Stomach (tissue), 9 donors: ENCODE results near the gene GREM2. TPM values are rescaled to one million over a fixed set of nuclear protein-coding genes. Genes with fewer than 3 reads are reported as not detected.

Source experiments
- DNase-seq, 2 donors: peaks; one replicate each; pipeline versions ENCODE4 v3.0.0 to v3.0.0-alpha.2; 2013 to 2019
- H3K27ac ChIP-seq, 5 donors: fragments of 200-600 bp in 4 of 5; sonication (generic) in 4 of 5; one replicate each; pipeline ENCODE4 v1.5.1; 2013 to 2019; ENCODE audit warnings: mild to moderate bottlenecking in 1 of 5, moderate library complexity in 1 of 5
- H3K27me3 ChIP-seq, 3 donors: fragments of 200-600 bp; sonication (generic); one replicate each; pipeline ENCODE4 v1.5.1; 2017 to 2019; ENCODE audit warnings: mixed run types in 1 of 3
- H3K36me3 ChIP-seq, 4 donors: fragments of 200-600 bp; sonication (generic); 1 replicate in 3 of 4; 2 replicates in 1 of 4; pipeline ENCODE4 v1.5.1; 2016 to 2019
- H3K4me1 ChIP-seq, 4 donors: fragments of 200-600 bp; sonication (generic); one replicate each; pipeline ENCODE4 v1.5.1; 2016 to 2019
- H3K4me3 ChIP-seq, 4 donors: fragments of 200-600 bp; sonication (generic) in 3 of 4; one replicate each; pipeline ENCODE4 v1.5.1; 2016 to 2019; ENCODE audit warnings: mild to moderate bottlenecking in 1 of 4
- H3K9me3 ChIP-seq, 4 donors: fragments of 200-600 bp; sonication (generic); one replicate each; pipeline ENCODE4 v1.5.1; 2016 to 2019
- CTCF ChIP-seq, 7 experiments: fragments of 450-650 bp in 4 of 7; fragments of 200-600 bp in 3 of 7; sonication (generic) in 3 of 7; IDR thresholded peaks; one replicate each; pipeline ENCODE4 v1.5.1; 2016 to 2019; ENCODE audit warnings: antibody characterized with exemption in 7 of 7, control low read depth in 2 of 7, mild to moderate bottlenecking in 1 of 7
- EP300 ChIP-seq: sonication (generic); formaldehyde crosslinking; IDR thresholded peaks from one replicate; pipeline ENCODE4 v1.6.1; 2017; ENCODE audit warnings: antibody characterized with exemption
- POLR2A ChIP-seq, 4 donors: fragments of 450-650 bp; IDR thresholded peaks; one replicate each; pipeline ENCODE4 v1.6.1; 2016; ENCODE audit warnings: antibody characterized with exemption in 4 of 4, control low read depth in 2 of 4, mild to moderate bottlenecking in 1 of 4, moderate library complexity in 1 of 4
- POLR2AphosphoS5 ChIP-seq, 3 donors: sonication (generic); formaldehyde crosslinking; IDR thresholded peaks; one replicate each; pipeline ENCODE4 v1.6.1; 2016; ENCODE audit warnings: antibody characterized with exemption in 3 of 3
- WGBS, 5 donors: extraction: QIAGEN DNeasy Blood & Tissue Kit in 3 of 5; methylation state at CpG; one replicate each; pipeline versions ENCODE4 v1.1.5 to v1.1.7; 2013 to 2018; 5-methylcytosine and 5-hydroxymethylcytosine counted together
- intact Hi-C: fragments of 100-400 bp; cut with DNase I; formaldehyde crosslinking; loops from one replicate; pipeline ENCODE4 v1.15.1; 2023; ENCODE audit warnings: low total_unique reads
- polyA plus RNA-seq, 3 donors: library from polyadenylated mRNA; stranded (reverse); fragments of 200-250 nt; gene quantifications; one replicate each; pipeline ENCODE4 v1.2.3, GENCODE V29; 2013
- total RNA-seq, 5 donors: library from RNA; depleted of rRNA; stranded (reverse); fragments of >200 nt; gene quantifications; one replicate each; pipeline versions ENCODE4 v1.1.0 to v1.2.3, GENCODE V29; 2014 to 2016
- donor health status: healthy with polysubstance abuse.
- donor health status: Bipolar disorder and iron deficiency.
- donor health status: healthy.

Gene GREM2
- total and polyA plus RNA-seq, 8 donors = 0.45 to 10.5 (median 2.4) TPM; not detected in 1

GRCh38 chr1:240538776-240539430, 73.1 kb downstream of the GREM2 start:
- H3K4me3 ChIP-seq = no peak overlapping the region
- no peak for DNase-seq
- H3K9me3 ChIP-seq = no peaks in the 10 kb centered on the region
- WGBS, 5 donors = 77 to 91% (median 86%) methylated on average over 3 of the region's 3 CpGs
- intact Hi-C loops = no loop called here
- no peak for TF ChIP-seq CTCF (IDR thresholded peaks at IDR 0.05)
- TF ChIP-seq POLR2AphosphoS5 (IDR thresholded peaks at IDR 0.05) = no peak
- no peak for TF ChIP-seq EP300
- TF ChIP-seq POLR2A (IDR thresholded peaks at IDR 0.05) = no peak
- H3K27ac ChIP-seq = no peak overlapping the region
- no peaks in the 10 kb centered on the region for H3K36me3 ChIP-seq
- no peaks in the 10 kb centered on the region for H3K4me1 ChIP-seq
- no peaks in the 10 kb centered on the region for H3K27me3 ChIP-seq

GRCh38 chr1:240533154-240533780, 78.7 kb downstream of the GREM2 start:
- H3K4me1 ChIP-seq = no peaks in the 10 kb centered on the region
- no peaks in the 10 kb centered on the region for H3K36me3 ChIP-seq
- H3K27me3 ChIP-seq = no peaks in the 10 kb centered on the region
- DNase-seq = no peak
- TF ChIP-seq POLR2AphosphoS5 (IDR thresholded peaks at IDR 0.05) = no peak
- TF ChIP-seq CTCF (IDR thresholded peaks at IDR 0.05) = no peak
- TF ChIP-seq POLR2A (IDR thresholded peaks at IDR 0.05) = no peak
- no peak for TF ChIP-seq EP300
- H3K4me3 ChIP-seq = no peak overlapping the region
- intact Hi-C loops = no loop called here
- 75 to 83% (median 82%) methylated on average over 2 of the region's 2 CpGs for WGBS, 5 donors
- H3K9me3 ChIP-seq = no peaks in the 10 kb centered on the region
- H3K27ac ChIP-seq = no peak overlapping the region

- H3K36me3 ChIP-seq = no peaks in the 10 kb centered on the region
- H3K27ac ChIP-seq = no peak overlapping the region
- H3K4me1 ChIP-seq = peaks cover 0 to under 1% (median 0%) of the 10 kb centered on the region in 4 donors
- no peak for DNase-seq
- no peaks in the 10 kb centered on the region for H3K27me3 ChIP-seq
- no peaks in the 10 kb centered on the region for H3K9me3 ChIP-seq
- H3K4me3 ChIP-seq = no peak overlapping the region
- intact Hi-C loops = no loop called here
- TF ChIP-seq CTCF (IDR thresholded peaks at IDR 0.05) (no peak), POLR2AphosphoS5 (IDR thresholded peaks at IDR 0.05) (no peak), POLR2A (IDR thresholded peaks at IDR 0.05) (no peak), EP300 (no peak)
- 80 to 91% (median 84%) methylated on average over 9 of the region's 9 CpGs for WGBS, 5 donors
Measured at GRCh38 chr1:240528591-240528990, 83.4 kb downstream of the GREM2 start.

GRCh38 chr1:240527086-240527485, 84.9 kb downstream of the GREM2 start:
- H3K4me3 ChIP-seq = no peak overlapping the region
- peaks cover 0 to 9% (median 4%) of the 10 kb centered on the region in 4 donors for H3K4me1 ChIP-seq
- H3K36me3 ChIP-seq = no peaks in the 10 kb centered on the region
- no peak overlapping the region for H3K27ac ChIP-seq
- H3K9me3 ChIP-seq = no peaks in the 10 kb centered on the region
- TF ChIP-seq EP300 = no peak
- no peak for TF ChIP-seq CTCF (IDR thresholded peaks at IDR 0.05)
- no peak for TF ChIP-seq POLR2A (IDR thresholded peaks at IDR 0.05)
- no peak for TF ChIP-seq POLR2AphosphoS5 (IDR thresholded peaks at IDR 0.05)
- 47 to 74% (median 55%) methylated on average over 1 of the region's 1 CpG for WGBS, 5 donors
- DNase-seq = no peak
- H3K27me3 ChIP-seq = no peaks in the 10 kb centered on the region
- intact Hi-C loops = no loop called here
